Parathyroid adenoma (tissue), 2 donors: ENCODE data around the gene METTL18.

Experiments used
- H2AFZ ChIP-seq: fragments of 300-600 bp; sonication (generic); one replicate; pipeline ENCODE4 v1.7.0; 2017; ENCODE audit warnings: antibody characterized with exemption, mild to moderate bottlenecking
- H3K27ac ChIP-seq: fragments of 300-600 bp; sonication (generic); one replicate; pipeline ENCODE4 v1.7.0; 2017
- H3K27me3 ChIP-seq: fragments of 300-600 bp; sonication (generic); one replicate; pipeline ENCODE4 v1.7.0; 2017; ENCODE audit warnings: low read length; ENCODE audit not compliant: control insufficient read depth, insufficient read depth
- H3K36me3 ChIP-seq: fragments of 300-600 bp; sonication (generic); one replicate; pipeline ENCODE4 v1.7.0; 2017; ENCODE audit warnings: low read length; ENCODE audit not compliant: control insufficient read depth, insufficient read depth
- H3K4me1 ChIP-seq: fragments of 300-600 bp; sonication (generic); one replicate; pipeline ENCODE4 v1.7.0; 2017; ENCODE audit warnings: control low read depth
- H3K4me2 ChIP-seq: fragments of 300-600 bp; sonication (generic); one replicate; pipeline ENCODE4 v1.7.0; 2017; ENCODE audit warnings: low read length
- H3K4me3 ChIP-seq: fragments of 300-600 bp; sonication (generic); one replicate; pipeline ENCODE4 v1.7.0; 2017; ENCODE audit warnings: low read depth, low read length
- H3K79me2 ChIP-seq: fragments of 300-600 bp; sonication (generic); one replicate; pipeline ENCODE4 v1.7.0; 2017; ENCODE audit warnings: control low read depth
- H3K9ac ChIP-seq: fragments of 300-600 bp; sonication (generic); one replicate; pipeline ENCODE4 v1.7.0; 2017; ENCODE audit warnings: mild to moderate bottlenecking
- H3K9me3 ChIP-seq: fragments of 300-600 bp; sonication (generic); one replicate; pipeline ENCODE4 v1.7.0; 2017; ENCODE audit warnings: low read length; ENCODE audit not compliant: control insufficient read depth
- TF ChIP-seq, protein P1 (sequence below): fragments of 300-600 bp; sonication (generic); IDR thresholded peaks from one replicate; pipeline ENCODE4 v1.7.0; 2017; ENCODE audit warnings: antibody characterized with exemption, mild to moderate bottlenecking
- donor health status: primary hyperparathyroidism.

METTL18 gene

DNA sequence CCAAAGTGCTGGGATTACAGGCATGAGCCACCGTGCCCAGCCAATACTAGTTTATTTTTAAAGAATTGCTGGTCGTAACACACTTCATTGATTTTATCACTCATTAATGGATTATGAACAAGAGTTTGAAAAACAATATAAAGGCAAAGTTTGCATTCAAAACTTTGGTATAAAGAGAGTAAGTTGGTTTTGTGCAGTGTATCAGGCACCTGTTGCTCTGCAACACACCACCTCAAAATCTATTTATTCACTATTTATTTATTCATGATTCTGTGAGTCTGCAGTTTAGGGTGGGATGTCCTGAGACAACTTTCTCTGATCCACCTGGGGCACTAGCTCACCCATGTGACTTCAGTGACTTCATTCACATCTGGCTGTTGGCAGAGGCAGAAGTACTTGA lies 10.2 kb upstream of the METTL18 start:
- Histone ChIP-seq H3K27me3 (no peaks in the 10 kb centered on the region), H3K79me2 (peaks cover 1% of the 10 kb centered on the region), H3K36me3 (no peaks in the 10 kb centered on the region), H3K4me1 (peaks cover 3% of the 10 kb centered on the region), H3K4me2 (no peak overlapping the region), H3K27ac (no peak overlapping the region), H3K9me3 (no peaks in the 10 kb centered on the region), H3K9ac (no peak overlapping the region), H2AFZ (no peak overlapping the region), H3K4me3 (no peak overlapping the region)
- TF ChIP-seq, protein P1, sequence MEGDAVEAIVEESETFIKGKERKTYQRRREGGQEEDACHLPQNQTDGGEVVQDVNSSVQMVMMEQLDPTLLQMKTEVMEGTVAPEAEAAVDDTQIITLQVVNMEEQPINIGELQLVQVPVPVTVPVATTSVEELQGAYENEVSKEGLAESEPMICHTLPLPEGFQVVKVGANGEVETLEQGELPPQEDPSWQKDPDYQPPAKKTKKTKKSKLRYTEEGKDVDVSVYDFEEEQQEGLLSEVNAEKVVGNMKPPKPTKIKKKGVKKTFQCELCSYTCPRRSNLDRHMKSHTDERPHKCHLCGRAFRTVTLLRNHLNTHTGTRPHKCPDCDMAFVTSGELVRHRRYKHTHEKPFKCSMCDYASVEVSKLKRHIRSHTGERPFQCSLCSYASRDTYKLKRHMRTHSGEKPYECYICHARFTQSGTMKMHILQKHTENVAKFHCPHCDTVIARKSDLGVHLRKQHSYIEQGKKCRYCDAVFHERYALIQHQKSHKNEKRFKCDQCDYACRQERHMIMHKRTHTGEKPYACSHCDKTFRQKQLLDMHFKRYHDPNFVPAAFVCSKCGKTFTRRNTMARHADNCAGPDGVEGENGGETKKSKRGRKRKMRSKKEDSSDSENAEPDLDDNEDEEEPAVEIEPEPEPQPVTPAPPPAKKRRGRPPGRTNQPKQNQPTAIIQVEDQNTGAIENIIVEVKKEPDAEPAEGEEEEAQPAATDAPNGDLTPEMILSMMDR, result no peak

DNA sequence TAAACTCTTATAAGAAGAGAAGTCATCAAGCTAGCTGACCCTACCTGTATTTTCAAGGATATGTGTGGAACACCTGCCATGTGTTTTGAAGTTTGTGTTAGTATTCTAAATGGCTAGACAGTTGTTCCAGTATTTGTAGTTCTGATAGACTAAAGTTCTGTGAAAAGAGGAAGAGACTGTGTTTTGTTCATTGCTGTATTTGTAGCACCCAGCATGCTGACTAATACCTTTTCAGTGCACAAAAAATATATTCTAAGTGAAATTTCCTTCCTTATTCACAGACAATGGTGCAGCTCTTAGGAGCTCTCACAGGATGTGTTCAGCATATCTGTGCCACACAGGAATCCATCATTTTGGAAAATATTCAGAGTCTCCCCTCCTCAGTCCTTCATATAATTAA lies 8.2 kb upstream of the METTL18 start:
- Histone ChIP-seq H3K4me2 (no peak overlapping the region), H3K36me3 (no peaks in the 10 kb centered on the region)
- TF ChIP-seq, protein P1, result no peak

DNA sequence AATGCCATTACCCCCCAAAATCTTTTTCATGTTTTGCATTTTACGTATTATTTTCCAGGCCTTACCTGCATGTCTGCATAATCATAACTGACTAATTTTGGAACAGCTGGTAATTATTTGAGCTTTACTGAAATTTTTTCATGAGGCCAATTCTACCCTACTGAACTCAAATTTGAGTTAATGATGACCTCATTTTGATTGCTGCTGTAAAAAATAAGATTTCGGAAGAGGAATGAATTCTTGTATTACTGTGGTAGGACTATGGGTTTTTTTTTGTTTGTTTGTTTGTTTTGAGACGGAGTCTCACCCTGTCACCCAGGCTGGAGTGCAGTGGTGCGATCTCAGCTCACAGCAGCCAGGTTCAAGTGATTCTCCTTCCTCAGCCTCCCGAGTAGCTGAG lies 2.6 kb upstream of the METTL18 start:
- Histone ChIP-seq H3K4me3 (no peak overlapping the region), H2AFZ (no peak overlapping the region), H3K9ac (no peak overlapping the region), H3K36me3 (no peaks in the 10 kb centered on the region), H3K27me3 (no peaks in the 10 kb centered on the region), H3K4me2 (no peak overlapping the region), H3K27ac (no peak overlapping the region), H3K4me1 (peaks cover 4% of the 10 kb centered on the region), H3K79me2 (peaks cover 6% of the 10 kb centered on the region), H3K9me3 (no peaks in the 10 kb centered on the region)
- TF ChIP-seq, protein P1, result no peak

More for the DNA sequence above, 8.2 kb upstream of the METTL18 start:
- Histone ChIP-seq H3K27ac (no peak overlapping the region), H3K9me3 (no peaks in the 10 kb centered on the region), H3K9ac (no peak overlapping the region), H3K4me1 (no peaks in the 10 kb centered on the region), H2AFZ (no peak overlapping the region), H3K4me3 (no peak overlapping the region), H3K79me2 (peaks cover 6% of the 10 kb centered on the region), H3K27me3 (no peaks in the 10 kb centered on the region)

DNA sequence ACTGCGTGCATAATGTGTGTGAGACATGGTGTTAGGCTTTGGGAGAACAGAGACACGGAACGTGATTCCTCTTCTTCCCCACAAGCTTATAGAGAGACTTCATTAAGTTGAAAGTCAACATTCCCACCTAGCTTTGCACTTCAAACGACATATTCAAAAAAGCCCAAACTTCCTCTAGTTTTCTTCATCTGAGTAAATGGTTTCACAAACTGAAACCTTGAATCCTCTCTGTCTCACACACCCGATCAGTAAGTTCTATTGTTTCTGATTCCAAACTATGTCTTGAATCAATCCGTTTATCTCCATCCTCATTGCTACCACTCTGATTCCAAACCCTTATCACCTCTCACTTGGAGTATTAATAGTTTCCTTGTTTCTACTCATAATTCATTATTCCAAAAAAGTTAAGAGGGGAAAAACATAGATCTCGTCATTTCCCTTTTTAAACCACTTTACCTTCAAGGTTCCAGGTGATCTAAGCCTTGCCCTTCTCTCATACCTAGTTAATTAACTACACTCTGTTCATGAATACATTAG lies 1.6 kb upstream of the METTL18 start:
- Histone ChIP-seq H3K9me3 (no peaks in the 10 kb centered on the region), H3K4me3 (no peak overlapping the region), H3K27ac (no peak overlapping the region), H3K79me2 (peaks cover 6% of the 10 kb centered on the region), H3K4me1 (peaks cover 8% of the 10 kb centered on the region), H2AFZ (no peak overlapping the region), H3K27me3 (no peaks in the 10 kb centered on the region), H3K36me3 (no peaks in the 10 kb centered on the region), H3K4me2 (no peak overlapping the region), H3K9ac (no peak overlapping the region)
- TF ChIP-seq, protein P1, result no peak

DNA sequence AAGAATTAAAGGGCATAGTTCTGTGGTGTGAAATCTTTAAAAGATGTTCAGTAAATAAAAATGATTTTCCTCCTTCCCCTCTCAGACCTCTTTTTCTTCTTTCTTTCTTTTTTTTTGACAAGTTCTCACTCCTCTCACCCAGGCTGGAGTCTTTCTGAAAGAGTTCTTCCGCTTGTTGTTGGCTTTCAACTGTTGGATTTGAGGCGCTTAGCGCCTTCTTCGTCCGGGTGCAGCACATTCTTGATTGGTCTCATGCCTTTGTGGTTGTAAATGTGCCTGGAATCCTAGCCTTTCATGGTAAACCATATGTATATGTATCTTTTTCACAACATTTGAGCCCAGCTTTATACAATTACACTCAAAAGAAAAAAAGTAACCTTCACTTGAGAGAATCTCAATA lies 980 bp upstream of the METTL18 start:
- peak overlapping the region; percentile 95 for H3K27ac ChIP-seq
- no peak overlapping the region for H3K9ac ChIP-seq
- peaks cover 6% of the 10 kb centered on the region for H3K79me2 ChIP-seq

More for the DNA sequence above, 980 bp upstream of the METTL18 start:
- no peaks in the 10 kb centered on the region for H3K27me3 ChIP-seq
- H2AFZ ChIP-seq, result no peak overlapping the region
- TF ChIP-seq, protein P1, result no peak
- peaks cover 8% of the 10 kb centered on the region for H3K4me1 ChIP-seq
- H3K4me3 ChIP-seq, result peak overlapping the region; percentile 95
- H3K4me2 ChIP-seq, result peak overlapping the region; percentile 83
- H3K36me3 ChIP-seq, result no peaks in the 10 kb centered on the region
- H3K9me3 ChIP-seq, result no peaks in the 10 kb centered on the region
